ENCODE measurements around the gene LIFR. TPM values are rescaled to one million over a fixed set of nuclear protein-coding genes. Genes with fewer than 3 reads are reported as not detected.
A peak's percentile ranks its signal among the peaks of the same experiment; 100 is the strongest.

The LIFR gene
- total and polyA plus RNA-seq, 8 donors = 52.6 to 218 (median 194) TPM

DNA sequence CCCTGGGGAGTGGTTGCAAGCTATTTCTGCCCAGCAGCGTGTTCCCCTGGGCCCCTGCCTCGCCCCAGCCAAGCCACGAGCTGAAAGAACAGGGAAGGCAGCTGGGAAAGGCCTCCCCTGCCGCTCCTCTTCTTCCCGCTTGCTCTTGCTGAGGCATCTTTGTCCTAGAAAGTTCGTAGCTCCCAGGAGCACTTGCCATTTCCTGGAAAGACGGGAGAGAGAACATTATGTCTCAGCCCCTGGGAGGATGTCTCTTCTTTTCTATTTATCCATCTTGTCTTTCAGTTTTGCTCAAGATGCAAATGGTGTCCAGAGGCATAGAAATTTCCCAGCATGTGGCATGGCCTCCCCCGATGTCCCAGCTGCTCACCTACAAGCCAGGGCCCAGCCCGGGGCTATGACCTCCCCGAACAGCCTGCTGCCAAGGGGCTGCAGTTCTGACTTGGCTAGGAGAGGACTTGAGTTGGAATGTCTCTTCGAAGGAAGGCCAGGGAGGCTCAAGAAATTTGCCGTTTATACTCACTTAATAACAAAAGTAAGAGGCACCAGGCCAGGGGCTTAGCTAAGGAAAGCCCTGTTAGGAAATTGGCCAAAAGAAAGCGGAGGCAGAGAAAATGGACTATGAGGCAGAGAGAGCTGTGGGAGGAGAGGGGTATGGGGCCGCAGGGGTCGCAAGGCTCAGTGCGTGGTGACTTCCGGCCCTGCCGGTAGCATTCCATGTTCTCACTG is 87.3 kb downstream of the LIFR start:
- H3K27me3 ChIP-seq = peaks cover 3 to 88% of the 10 kb centered on the region in 2 donors
- no peak for ATAC-seq
- TF ChIP-seq, protein P1, sequence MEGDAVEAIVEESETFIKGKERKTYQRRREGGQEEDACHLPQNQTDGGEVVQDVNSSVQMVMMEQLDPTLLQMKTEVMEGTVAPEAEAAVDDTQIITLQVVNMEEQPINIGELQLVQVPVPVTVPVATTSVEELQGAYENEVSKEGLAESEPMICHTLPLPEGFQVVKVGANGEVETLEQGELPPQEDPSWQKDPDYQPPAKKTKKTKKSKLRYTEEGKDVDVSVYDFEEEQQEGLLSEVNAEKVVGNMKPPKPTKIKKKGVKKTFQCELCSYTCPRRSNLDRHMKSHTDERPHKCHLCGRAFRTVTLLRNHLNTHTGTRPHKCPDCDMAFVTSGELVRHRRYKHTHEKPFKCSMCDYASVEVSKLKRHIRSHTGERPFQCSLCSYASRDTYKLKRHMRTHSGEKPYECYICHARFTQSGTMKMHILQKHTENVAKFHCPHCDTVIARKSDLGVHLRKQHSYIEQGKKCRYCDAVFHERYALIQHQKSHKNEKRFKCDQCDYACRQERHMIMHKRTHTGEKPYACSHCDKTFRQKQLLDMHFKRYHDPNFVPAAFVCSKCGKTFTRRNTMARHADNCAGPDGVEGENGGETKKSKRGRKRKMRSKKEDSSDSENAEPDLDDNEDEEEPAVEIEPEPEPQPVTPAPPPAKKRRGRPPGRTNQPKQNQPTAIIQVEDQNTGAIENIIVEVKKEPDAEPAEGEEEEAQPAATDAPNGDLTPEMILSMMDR (IDR thresholded peaks at IDR 0.05) = no peak
- peak in 2 of 4 donors; percentile 68 to 75 for DNase-seq
- H3K4me3 ChIP-seq = no peak overlapping the region
- intact Hi-C loops (cut with DNase I) = no loop called here
- no peaks in the 10 kb centered on the region for H3K36me3 ChIP-seq
- no peaks in the 10 kb centered on the region for H3K9me3 ChIP-seq
- H3K27ac ChIP-seq = no peak overlapping the region
- H3K4me1 ChIP-seq = peaks cover 20 to 25% of the 10 kb centered on the region in 2 donors

DNA sequence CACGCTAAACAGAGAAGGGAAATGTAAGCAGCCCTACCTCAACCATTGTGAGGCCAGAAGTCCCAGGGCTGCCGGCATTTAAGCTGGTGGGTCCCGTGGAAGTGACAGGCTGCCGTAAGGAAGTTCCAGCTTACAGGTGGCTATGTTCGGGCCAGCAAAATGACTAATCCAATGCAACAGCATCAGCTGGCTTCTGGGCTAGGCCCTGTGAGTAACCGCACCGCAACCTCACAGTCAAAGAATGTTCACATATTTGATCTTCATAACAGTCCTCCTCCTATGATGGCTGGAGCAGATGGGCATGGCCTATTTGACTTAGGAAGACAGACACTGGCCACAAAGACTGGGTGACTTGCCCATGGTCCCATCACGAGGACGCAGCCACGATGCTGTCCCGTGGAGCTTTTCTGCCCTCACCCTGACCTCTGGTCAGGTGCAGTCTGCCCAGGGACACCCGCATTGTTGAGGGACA is 88.2 kb downstream of the LIFR start:
- DNase-seq (no peak), ATAC-seq (peak; percentile 34)
- no peaks in the 10 kb centered on the region for H3K36me3 ChIP-seq
- TF ChIP-seq, protein P1 (IDR thresholded peaks at IDR 0.05) = no peak
- no peaks in the 10 kb centered on the region for H3K9me3 ChIP-seq
- peak overlapping the region; percentile 59 to 64 for H3K27ac ChIP-seq
- H3K4me3 ChIP-seq = no peak overlapping the region
- H3K27me3 ChIP-seq = peaks cover 3 to 91% of the 10 kb centered on the region in 2 donors
- H3K4me1 ChIP-seq = peaks cover 20 to 33% of the 10 kb centered on the region in 2 donors
- intact Hi-C loops (cut with DNase I) = no loop called here

DNA sequence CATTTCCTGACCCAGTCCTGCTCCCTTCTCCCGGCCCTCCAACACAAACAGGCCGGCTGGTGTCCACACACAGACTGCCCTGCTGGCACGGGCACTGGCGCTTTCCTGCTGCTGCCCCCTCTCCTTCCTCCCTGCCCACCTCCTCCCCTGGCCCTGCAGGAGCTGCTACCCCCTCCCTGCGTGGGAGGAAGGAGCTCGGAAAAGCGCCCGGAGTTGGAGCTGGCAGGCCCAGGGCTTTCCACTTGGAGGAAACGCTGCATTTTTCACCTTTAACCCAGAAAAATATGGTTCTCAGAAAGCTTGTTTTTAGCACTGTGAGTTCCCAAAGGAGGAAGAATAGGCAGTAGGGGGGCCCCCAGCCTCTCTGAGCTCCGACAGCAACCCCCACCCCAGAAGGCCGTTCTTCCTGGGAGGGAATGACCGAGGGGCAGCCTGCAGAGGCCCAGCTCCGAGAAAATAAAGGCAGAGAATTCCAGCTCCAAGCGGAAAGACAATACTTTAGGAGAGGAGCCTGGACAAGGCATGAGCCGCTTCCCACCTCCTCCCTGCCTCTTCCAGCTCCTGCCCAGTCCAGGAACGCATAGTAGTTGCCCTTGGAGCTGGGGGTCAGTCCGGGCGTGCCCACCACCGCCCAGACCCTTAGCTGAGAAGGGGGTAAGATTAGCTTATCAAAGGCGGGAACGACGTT is 88.9 kb downstream of the LIFR start:
- Histone ChIP-seq H3K27ac (peak overlapping the region; percentile 59 to 64), H3K9me3 (no peaks in the 10 kb centered on the region), H3K4me3 (no peak overlapping the region), H3K36me3 (no peaks in the 10 kb centered on the region), H3K27me3 (peaks cover 3 to 91% of the 10 kb centered on the region in 2 donors), H3K4me1 (peaks cover 20 to 34% of the 10 kb centered on the region in 2 donors)
- intact Hi-C loops (cut with DNase I) = no loop called here
- TF ChIP-seq, protein P1 (IDR thresholded peaks at IDR 0.05) = no peak
- ATAC-seq = peak; percentile 58
- DNase-seq = peak in 3 of 4 donors; percentile 51 to 83 (median 74)

DNA sequence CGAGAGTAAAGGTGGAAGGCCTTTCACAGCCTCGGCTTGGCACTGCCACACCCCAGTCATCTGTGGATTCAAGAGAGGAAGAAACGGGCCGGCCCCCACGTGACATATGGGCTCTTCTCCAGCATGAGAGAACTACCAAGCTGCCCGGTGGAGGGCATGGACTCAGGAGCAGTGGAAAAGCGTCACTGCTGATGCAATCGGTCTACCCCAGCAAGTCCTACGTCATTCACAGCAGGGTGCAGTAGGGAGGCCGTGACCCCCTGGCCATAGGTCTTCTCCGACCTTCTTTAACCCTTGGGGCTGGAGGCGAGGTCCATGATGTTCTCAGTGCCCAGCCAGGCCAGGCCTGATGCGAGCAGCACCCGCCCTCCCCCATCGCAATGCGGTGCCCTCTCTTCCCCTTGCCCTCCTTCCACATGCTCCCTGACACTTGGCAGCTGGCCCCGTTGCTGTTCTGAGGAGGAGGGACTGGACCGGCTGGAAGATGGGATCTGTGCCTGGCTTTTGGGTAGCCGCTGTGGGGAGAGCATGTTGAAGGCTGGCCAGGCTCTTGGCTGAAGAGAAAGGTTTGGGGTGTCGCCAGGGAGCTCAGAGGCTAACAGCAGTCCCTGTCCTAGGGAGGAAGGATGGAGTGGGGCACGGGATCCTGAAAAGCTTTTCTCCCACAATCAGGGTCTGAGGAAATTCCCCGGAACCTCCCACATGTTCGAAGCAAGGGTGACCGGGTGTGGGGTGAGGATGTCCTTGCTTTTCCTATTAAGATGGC is 89.8 kb downstream of the LIFR start:
- H3K27me3 ChIP-seq = peaks cover 3 to 91% of the 10 kb centered on the region in 2 donors
- TF ChIP-seq, protein P1 (IDR thresholded peaks at IDR 0.05) = no peak
- H3K36me3 ChIP-seq = no peaks in the 10 kb centered on the region
- no peak overlapping the region for H3K4me3 ChIP-seq
- H3K27ac ChIP-seq = peak overlapping the region; percentile 59 to 64
- peak; percentile 31 for ATAC-seq
- intact Hi-C loops (cut with DNase I) = no loop called here
- DNase-seq = peak in 2 of 4 donors; percentile 36 to 62
- H3K9me3 ChIP-seq = no peaks in the 10 kb centered on the region
- peaks cover 20 to 34% of the 10 kb centered on the region in 2 donors for H3K4me1 ChIP-seq

Measured in left lung (tissue), 10 donors.